Panc1 (cell line): ENCODE data around the gene CDC37. TPM values are rescaled to one million over a fixed set of nuclear protein-coding genes. Genes with fewer than 3 reads are reported as not detected.

Source experiments
- ATAC-seq: fragments of 200-7000 bp; cut with Tn5 transposase; 2 replicates; pipeline ENCODE4 v1.9.1; 2020; ENCODE audit warnings: mild to moderate bottlenecking, moderate library complexity
- BruUV-seq: library from RNA; stranded (reverse); fragments of 400-500 nt; replicated peaks from 2 replicates; lab custom pipeline; 2021; lab: Mats Ljungman, UMichigan
- CTCF ChIA-PET: fragments of 300-600 bp; sonication (Branson Sonifier 250); formaldehyde crosslinking; loops from one replicate; lab custom pipeline; 2022; ENCODE audit warnings: antibody characterized with exemption; lab: Charles Lee
- POLR2A ChIA-PET: fragments of 300-600 bp; sonication (Branson Sonifier 250); formaldehyde crosslinking; loops from one replicate; lab custom pipeline; 2022; ENCODE audit warnings: antibody characterized with exemption; lab: Charles Lee
- DNase-seq: peaks from one replicate; pipeline ENCODE4 v3.0.0-alpha.2; 2010; ENCODE audit warnings: low read depth, low spot score
- H3K27ac ChIP-seq: 2 replicates; pipeline ENCODE4 v1.5.1; 2011; ENCODE audit warnings: mild to moderate bottlenecking, low read length, inconsistent platforms
- H3K27me3 ChIP-seq: fragments of 200-500 bp; sonication (Bioruptor generic); 2 replicates; pipeline ENCODE4 v1.6.0; 2014; ENCODE audit warnings: low read length, inconsistent platforms; ENCODE audit not compliant: control insufficient read depth, insufficient read depth
- H3K36me3 ChIP-seq: fragments of 200-500 bp; sonication (Bioruptor generic); 2 replicates; pipeline ENCODE4 v1.5.1; 2014; ENCODE audit warnings: inconsistent platforms, mild to moderate bottlenecking, low read length, moderate library complexity; ENCODE audit not compliant: control insufficient read depth, insufficient read depth
- H3K4me1 ChIP-seq: 2 replicates; pipeline ENCODE4 v1.5.1; 2011; ENCODE audit warnings: inconsistent platforms, mild to moderate bottlenecking, low read length, moderate library complexity; ENCODE audit not compliant: control insufficient read depth, insufficient read depth
- H3K4me3 ChIP-seq, 2 experiments: 2 replicates each; pipeline ENCODE4 v1.5.1; 2011 to 2012; ENCODE audit warnings: low read depth in 2 of 2, low read length in 2 of 2, mild to moderate bottlenecking in 2 of 2, inconsistent platforms in 1 of 2, moderate library complexity in 1 of 2
- H3K9me3 ChIP-seq: fragments of 200-500 bp; sonication (Bioruptor generic); 2 replicates; pipeline ENCODE4 v1.5.1; 2014; ENCODE audit warnings: low read depth, mild to moderate bottlenecking, inconsistent platforms, low read length, moderate library complexity; ENCODE audit not compliant: control insufficient read depth, insufficient read depth
- POLR2AphosphoS5 ChIP-seq: IDR thresholded peaks from 2 replicates; pipeline ENCODE4 v1.6.1; 2012; ENCODE audit warnings: mild to moderate bottlenecking, low read depth, low read length, moderate library complexity
- TCF7L2 ChIP-seq: IDR thresholded peaks from 2 replicates; pipeline ENCODE4 v1.6.1; 2011; ENCODE audit warnings: mild to moderate bottlenecking, low read depth, low read length, inconsistent platforms
- in situ Hi-C: cut with HindIII; loops from 2 replicates; pipeline ENCODE4 v1.10.0; 2016; ENCODE audit warnings: low sequenced_read_pairs, low pct_unique_long_range_greater_than_20kb
- intact Hi-C: fragments of 100-400 bp; cut with micrococcal nuclease; formaldehyde crosslinking; loops from one replicate; pipeline ENCODE4 v1.10.0; 2022; ENCODE audit not compliant: unreplicated experiment
- total RNA-seq: library from RNA; stranded (reverse); gene quantifications from one replicate; pipeline ENCODE4 v1.2.1, GENCODE V29; 2021; ENCODE audit not compliant: unreplicated experiment
- TF ChIP-seq, protein P1 (sequence below), 2 experiments: IDR thresholded peaks; 2 replicates each; pipeline ENCODE4 v1.6.1; 2011 to 2012; ENCODE audit warnings: low read depth in 2 of 2, control low read depth in 1 of 2, low read length in 1 of 2, mild to moderate bottlenecking in 1 of 2, moderate library complexity in 1 of 2; ENCODE audit not compliant: insufficient read depth in 1 of 2
- TF ChIP-seq, protein P2 (sequence below): fragments of 450-650 bp; IDR thresholded peaks from 2 replicates; pipeline ENCODE4 v1.5.1; 2017; ENCODE audit warnings: mild to moderate bottlenecking

CDC37 gene
- total RNA-seq, 1 experiment from 2014 or later = 162 TPM

DNA sequence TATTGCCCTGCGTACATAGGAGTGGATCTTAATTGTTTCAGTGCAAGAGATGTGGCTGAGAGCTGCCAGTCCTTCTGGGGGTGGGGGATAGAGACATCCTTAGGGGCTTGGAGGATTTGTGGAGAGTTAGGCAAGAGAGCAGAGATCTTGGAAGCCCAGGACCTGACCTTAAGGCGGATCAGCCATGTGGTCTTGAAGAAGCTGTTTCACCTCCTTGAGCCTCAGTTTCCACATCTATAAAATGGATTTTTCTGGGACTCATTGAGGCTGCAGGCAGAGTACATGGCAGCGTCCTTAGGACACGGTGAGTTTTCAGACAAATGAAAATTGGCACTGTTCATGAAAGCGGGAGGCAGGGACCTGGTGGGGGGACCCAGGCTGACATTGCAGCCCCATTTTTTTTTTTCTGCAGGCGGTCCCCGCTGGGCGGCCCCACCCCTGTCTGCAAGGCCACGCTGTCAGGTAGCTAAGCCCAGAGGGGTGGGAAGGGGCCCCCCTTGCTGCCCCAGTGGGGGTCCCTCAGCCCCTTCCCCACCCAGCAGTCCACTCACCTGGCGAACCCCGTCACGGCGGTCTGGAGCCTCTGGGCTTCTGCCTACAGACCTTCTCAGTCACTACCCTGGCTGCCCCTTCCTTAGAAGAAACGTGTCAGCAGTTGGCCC is 47.0 kb upstream of the CDC37 start:
- no peaks in the 10 kb centered on the region for H3K27me3 ChIP-seq
- POLR2A ChIA-PET = no interaction called here
- intact Hi-C loops (no loop called here), in situ Hi-C loops (no loop called here)
- H3K36me3 ChIP-seq = no peaks in the 10 kb centered on the region
- no peaks in the 10 kb centered on the region for H3K4me1 ChIP-seq
- no peak overlapping the region for H3K4me3 ChIP-seq
- no TSS peak for BruUV-seq
- CTCF ChIA-PET = interaction anchor here (0.6 kb wide), 1 partner anchor 1395 kb away, joined by 4 read pairs; no protein-coding TSS in a partner anchor
- H3K27ac ChIP-seq = no peak overlapping the region
- ATAC-seq (no peak), DNase-seq (no peak)
- no peaks in the 10 kb centered on the region for H3K9me3 ChIP-seq
- no peak for TF ChIP-seq POLR2AphosphoS5
- TF ChIP-seq, protein P1, sequence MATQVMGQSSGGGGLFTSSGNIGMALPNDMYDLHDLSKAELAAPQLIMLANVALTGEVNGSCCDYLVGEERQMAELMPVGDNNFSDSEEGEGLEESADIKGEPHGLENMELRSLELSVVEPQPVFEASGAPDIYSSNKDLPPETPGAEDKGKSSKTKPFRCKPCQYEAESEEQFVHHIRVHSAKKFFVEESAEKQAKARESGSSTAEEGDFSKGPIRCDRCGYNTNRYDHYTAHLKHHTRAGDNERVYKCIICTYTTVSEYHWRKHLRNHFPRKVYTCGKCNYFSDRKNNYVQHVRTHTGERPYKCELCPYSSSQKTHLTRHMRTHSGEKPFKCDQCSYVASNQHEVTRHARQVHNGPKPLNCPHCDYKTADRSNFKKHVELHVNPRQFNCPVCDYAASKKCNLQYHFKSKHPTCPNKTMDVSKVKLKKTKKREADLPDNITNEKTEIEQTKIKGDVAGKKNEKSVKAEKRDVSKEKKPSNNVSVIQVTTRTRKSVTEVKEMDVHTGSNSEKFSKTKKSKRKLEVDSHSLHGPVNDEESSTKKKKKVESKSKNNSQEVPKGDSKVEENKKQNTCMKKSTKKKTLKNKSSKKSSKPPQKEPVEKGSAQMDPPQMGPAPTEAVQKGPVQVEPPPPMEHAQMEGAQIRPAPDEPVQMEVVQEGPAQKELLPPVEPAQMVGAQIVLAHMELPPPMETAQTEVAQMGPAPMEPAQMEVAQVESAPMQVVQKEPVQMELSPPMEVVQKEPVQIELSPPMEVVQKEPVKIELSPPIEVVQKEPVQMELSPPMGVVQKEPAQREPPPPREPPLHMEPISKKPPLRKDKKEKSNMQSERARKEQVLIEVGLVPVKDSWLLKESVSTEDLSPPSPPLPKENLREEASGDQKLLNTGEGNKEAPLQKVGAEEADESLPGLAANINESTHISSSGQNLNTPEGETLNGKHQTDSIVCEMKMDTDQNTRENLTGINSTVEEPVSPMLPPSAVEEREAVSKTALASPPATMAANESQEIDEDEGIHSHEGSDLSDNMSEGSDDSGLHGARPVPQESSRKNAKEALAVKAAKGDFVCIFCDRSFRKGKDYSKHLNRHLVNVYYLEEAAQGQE (IDR thresholded peaks at IDR 0.05; ENCODE audit: insufficient read depth in 1 of 2, low read depth in 2 of 2, low read length in 1 of 2) = no peak
- TF ChIP-seq, protein P2, sequence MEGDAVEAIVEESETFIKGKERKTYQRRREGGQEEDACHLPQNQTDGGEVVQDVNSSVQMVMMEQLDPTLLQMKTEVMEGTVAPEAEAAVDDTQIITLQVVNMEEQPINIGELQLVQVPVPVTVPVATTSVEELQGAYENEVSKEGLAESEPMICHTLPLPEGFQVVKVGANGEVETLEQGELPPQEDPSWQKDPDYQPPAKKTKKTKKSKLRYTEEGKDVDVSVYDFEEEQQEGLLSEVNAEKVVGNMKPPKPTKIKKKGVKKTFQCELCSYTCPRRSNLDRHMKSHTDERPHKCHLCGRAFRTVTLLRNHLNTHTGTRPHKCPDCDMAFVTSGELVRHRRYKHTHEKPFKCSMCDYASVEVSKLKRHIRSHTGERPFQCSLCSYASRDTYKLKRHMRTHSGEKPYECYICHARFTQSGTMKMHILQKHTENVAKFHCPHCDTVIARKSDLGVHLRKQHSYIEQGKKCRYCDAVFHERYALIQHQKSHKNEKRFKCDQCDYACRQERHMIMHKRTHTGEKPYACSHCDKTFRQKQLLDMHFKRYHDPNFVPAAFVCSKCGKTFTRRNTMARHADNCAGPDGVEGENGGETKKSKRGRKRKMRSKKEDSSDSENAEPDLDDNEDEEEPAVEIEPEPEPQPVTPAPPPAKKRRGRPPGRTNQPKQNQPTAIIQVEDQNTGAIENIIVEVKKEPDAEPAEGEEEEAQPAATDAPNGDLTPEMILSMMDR = no peak

DNA sequence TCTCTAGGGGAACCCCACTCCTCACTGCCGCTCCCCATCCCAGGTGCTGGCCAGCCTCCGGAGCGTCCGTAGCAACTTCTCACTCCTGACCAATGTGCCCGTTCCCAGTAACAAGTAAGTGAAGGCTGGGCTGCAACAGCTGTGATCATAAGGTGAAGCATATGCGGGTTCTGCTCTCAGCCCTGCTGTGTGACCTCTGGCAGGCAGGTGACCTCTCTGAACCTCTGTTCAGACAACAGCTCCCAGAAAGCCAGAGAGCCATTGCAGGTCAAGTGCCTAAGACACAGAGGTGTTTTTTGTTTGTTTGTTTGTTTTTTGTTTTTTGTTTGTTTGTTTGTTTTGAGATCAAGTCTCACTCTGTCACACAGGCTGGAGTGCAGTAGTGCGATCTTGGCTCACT is 45.7 kb upstream of the CDC37 start:
- ATAC-seq (no peak), DNase-seq (no peak)
- intact Hi-C loops = no loop called here
- H3K36me3 ChIP-seq = no peaks in the 10 kb centered on the region
- ChIA-PET CTCF (no interaction called here), POLR2A (no interaction called here)
- H3K27ac ChIP-seq = no peak overlapping the region
- no peaks in the 10 kb centered on the region for H3K9me3 ChIP-seq
- BruUV-seq = no TSS peak
- no peaks in the 10 kb centered on the region for H3K27me3 ChIP-seq
- in situ Hi-C loops = no loop called here
- no peak overlapping the region for H3K4me3 ChIP-seq
- TF ChIP-seq, protein P1 (IDR thresholded peaks at IDR 0.05; ENCODE audit: insufficient read depth in 1 of 2, low read depth in 2 of 2, low read length in 1 of 2) = no peak
- TF ChIP-seq POLR2AphosphoS5 = no peak
- no peak for TF ChIP-seq TCF7L2
- TF ChIP-seq, protein P2 = no peak
- H3K4me1 ChIP-seq = no peaks in the 10 kb centered on the region
